Thyroid gland (tissue), 4 donors: ENCODE data around the gene NME8. TPM values are rescaled to one million over a fixed set of nuclear protein-coding genes. Genes with fewer than 3 reads are reported as not detected.

Source experiments
- total RNA-seq, 4 donors: library from RNA; depleted of rRNA; stranded (reverse); fragments of >200 nt; gene quantifications; one replicate each; pipeline ENCODE4 v1.2.3, GENCODE V29; 2016

NME8 gene
- total RNA-seq, 4 donors from 2014 or later = 2.6 TPM; not detected in 3

Other genes with a start within 250 kb of the NME8 start
- gene GPR141, start 164.8 kb upstream of the NME8 start, total RNA-seq = under 1 TPM in 2 of 4 donors, not detected in 2; 0.78 TPM
- 10 to 100 TPM in 2 of 4 donors, 1 to 10 TPM in 2; 1.8 to 21.8 (median 9.7) TPM for gene SFRP4, start 68.2 kb downstream of the NME8 start, total RNA-seq
- 100 to 1,000 TPM in 1 of 4 donors, 10 to 100 TPM in 3; 66.9 to 105 (median 77.3) TPM for gene EPDR1, start 72.0 kb downstream of the NME8 start, total RNA-seq